BE2C (cell line): ENCODE data around the gene DISC1.
"Not testable (repeated sequence)": the region's sequence is repeated elsewhere in the genome, so short reads cannot be mapped to it uniquely, and the experiment has no call there.

ENCODE experiments used
- DNase-seq: peaks from one replicate; pipeline ENCODE4 v3.0.0-alpha.2; 2020
- H3K27me3 ChIP-seq: fragments of 250-450 bp; sonication (Bioruptor Pico); 2 replicates; pipeline ENCODE4 v1.5.1; 2020; ENCODE audit warnings: mild to moderate bottlenecking
- H3K36me3 ChIP-seq: fragments of 250-450 bp; sonication (Bioruptor Pico); 2 replicates; pipeline ENCODE4 v1.5.1; 2020; ENCODE audit warnings: mild to moderate bottlenecking
- H3K4me1 ChIP-seq: fragments of 250-450 bp; sonication (Bioruptor Pico); 2 replicates; pipeline ENCODE4 v1.5.1; 2020
- H3K4me3 ChIP-seq: 2 replicates; pipeline ENCODE4 v1.5.1; 2011; ENCODE audit warnings: low read depth, low read length
- H3K9me3 ChIP-seq: fragments of 250-450 bp; sonication (Bioruptor Pico); 2 replicates; pipeline ENCODE4 v1.5.1; 2020
- CTCF ChIP-seq: IDR thresholded peaks from 2 replicates; pipeline ENCODE4 v1.5.1; 2012; ENCODE audit warnings: mild to moderate bottlenecking, low read depth, low read length

The DISC1 gene

GRCh38 chr1:231629132-231629531 is 2.5 kb downstream of the DISC1 start:
- no peak for TF ChIP-seq CTCF
- H3K27me3 ChIP-seq, result no peaks in the 10 kb centered on the region
- no peaks in the 10 kb centered on the region for H3K36me3 ChIP-seq
- H3K4me1 ChIP-seq, result peaks cover 2% of the 10 kb centered on the region; the same call in 1 of the 2 replicates
- no peak overlapping the region for H3K4me3 ChIP-seq
- DNase-seq, result no peak
- H3K9me3 ChIP-seq, result no peaks in the 10 kb centered on the region

- H3K4me3 ChIP-seq, result no peak overlapping the region
- no peaks in the 10 kb centered on the region for H3K9me3 ChIP-seq
- H3K4me1 ChIP-seq, result peaks cover 2% of the 10 kb centered on the region; the same call in 1 of the 2 replicates
- TF ChIP-seq CTCF, result no peak
- DNase-seq, result no peak
- H3K36me3 ChIP-seq, result no peaks in the 10 kb centered on the region
- no peaks in the 10 kb centered on the region for H3K27me3 ChIP-seq
Observed at GRCh38 chr1:231630558-231631205, 4.1 kb downstream of the DISC1 start.

GRCh38 chr1:231631717-231632116 is 5.1 kb downstream of the DISC1 start:
- Histone ChIP-seq H3K4me1 (peaks cover 5% of the 10 kb centered on the region; the same call in 1 of the 2 replicates), H3K36me3 (no peaks in the 10 kb centered on the region), H3K4me3 (no peak overlapping the region), H3K9me3 (no peaks in the 10 kb centered on the region), H3K27me3 (no peaks in the 10 kb centered on the region)
- DNase-seq, result no peak
- TF ChIP-seq CTCF, result no peak

GRCh38 chr1:231632119-231632518 is 5.5 kb downstream of the DISC1 start:
- Histone ChIP-seq H3K9me3 (no peaks in the 10 kb centered on the region), H3K36me3 (no peaks in the 10 kb centered on the region), H3K4me3 (no peak overlapping the region), H3K4me1 (peaks cover 5% of the 10 kb centered on the region; the same call in 1 of the 2 replicates), H3K27me3 (no peaks in the 10 kb centered on the region)
- no peak for DNase-seq
- TF ChIP-seq CTCF, result no peak

DNA sequence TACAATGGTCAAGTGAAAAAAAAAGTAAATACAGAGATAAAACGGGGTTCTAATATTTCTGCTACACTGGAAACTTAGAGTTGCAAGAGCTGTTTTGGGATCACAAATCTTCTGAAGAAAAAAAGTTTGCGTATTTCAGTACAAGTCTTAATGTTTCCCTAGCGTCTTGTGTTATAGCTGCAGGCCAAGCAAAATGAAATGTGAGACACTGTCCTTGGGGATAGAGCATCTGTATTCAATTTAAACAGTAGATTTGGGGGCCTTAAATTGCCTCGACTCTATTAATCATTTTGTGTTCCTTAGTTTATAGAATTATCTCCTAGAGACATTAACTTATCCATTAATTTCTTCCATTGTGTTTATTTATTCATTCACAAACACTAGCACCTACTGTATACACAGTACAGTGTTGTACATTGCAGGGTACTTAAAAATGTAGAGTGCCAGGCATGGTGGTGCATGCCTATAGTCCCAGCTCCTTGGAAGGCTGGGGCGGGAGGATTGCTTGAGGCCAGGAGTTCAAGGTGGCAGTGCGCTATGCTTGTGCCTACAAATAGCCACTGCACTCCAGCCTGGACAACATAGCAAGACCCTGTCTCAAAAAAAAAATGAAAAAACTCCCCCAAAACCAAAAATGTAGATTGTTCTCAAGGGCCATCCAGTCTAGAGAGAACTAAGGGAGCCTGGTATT is 7.9 kb downstream of the DISC1 start:
- no peak for TF ChIP-seq CTCF
- no peak for DNase-seq
- Histone ChIP-seq H3K27me3 (no peaks in the 10 kb centered on the region), H3K4me1 (peaks cover 6% of the 10 kb centered on the region; the same call in 1 of the 2 replicates), H3K4me3 (no peak overlapping the region), H3K36me3 (no peaks in the 10 kb centered on the region), H3K9me3 (no peaks in the 10 kb centered on the region)

GRCh38 chr1:231636157-231636556 is 9.6 kb downstream of the DISC1 start:
- no peak overlapping the region for H3K4me3 ChIP-seq
- DNase-seq, result peak; percentile 50
- H3K9me3 ChIP-seq, result no peaks in the 10 kb centered on the region
- H3K27me3 ChIP-seq, result no peaks in the 10 kb centered on the region
- no peaks in the 10 kb centered on the region for H3K36me3 ChIP-seq
- TF ChIP-seq CTCF, result no peak
- H3K4me1 ChIP-seq, result peaks cover 12% of the 10 kb centered on the region; the same call in 1 of the 2 replicates

DNA sequence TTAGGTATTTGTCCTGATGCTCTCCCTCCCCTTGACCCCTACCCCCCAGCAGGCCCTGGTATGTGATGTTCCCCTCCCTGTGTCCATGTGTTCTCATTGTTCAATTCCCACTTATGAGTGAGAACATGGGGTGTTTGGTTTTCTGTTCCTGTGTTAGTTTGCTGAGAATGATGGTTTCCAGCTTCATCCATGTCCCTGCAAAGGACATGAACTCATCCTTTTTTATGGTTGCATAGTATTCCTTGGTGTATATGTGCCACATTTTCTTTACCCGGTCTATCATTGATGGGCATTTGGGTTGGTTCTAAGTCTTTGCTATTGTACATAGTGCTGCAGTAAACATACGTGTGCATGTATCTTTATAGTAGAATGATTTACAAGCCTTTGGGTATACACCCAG is 10.3 kb downstream of the DISC1 start:
- not testable (repeated sequence) for H3K36me3 ChIP-seq, DNase-seq, H3K4me3 ChIP-seq, H3K9me3 ChIP-seq, H3K27me3 ChIP-seq
- H3K4me1 ChIP-seq, result peaks cover 12% of the 10 kb centered on the region; the same call in 1 of the 2 replicates
